Choroid plexus epithelial cell (primary cell): ENCODE measurements around the gene PGP.
"Not testable (repeated sequence)": the region's sequence is repeated elsewhere in the genome, so short reads cannot be mapped to it uniquely, and the experiment has no call there.

Experiments used
- DNase-seq: peaks from one replicate; pipeline ENCODE4 v3.0.0-alpha.2; 2010; ENCODE audit warnings: low read depth
- H3K4me3 ChIP-seq: 2 replicates; pipeline ENCODE4 v1.5.1; 2011; ENCODE audit warnings: low read depth, mild to moderate bottlenecking, control low read depth, low read length, moderate library complexity
- TF ChIP-seq, protein P1 (sequence below): conservative IDR thresholded peaks from 2 replicates; pipeline ENCODE4 v1.5.1; 2011; ENCODE audit warnings: low read depth, mild to moderate bottlenecking, control low read depth, inconsistent platforms, low read length, moderate library complexity

PGP gene, protein sequence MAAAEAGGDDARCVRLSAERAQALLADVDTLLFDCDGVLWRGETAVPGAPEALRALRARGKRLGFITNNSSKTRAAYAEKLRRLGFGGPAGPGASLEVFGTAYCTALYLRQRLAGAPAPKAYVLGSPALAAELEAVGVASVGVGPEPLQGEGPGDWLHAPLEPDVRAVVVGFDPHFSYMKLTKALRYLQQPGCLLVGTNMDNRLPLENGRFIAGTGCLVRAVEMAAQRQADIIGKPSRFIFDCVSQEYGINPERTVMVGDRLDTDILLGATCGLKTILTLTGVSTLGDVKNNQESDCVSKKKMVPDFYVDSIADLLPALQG

DNA sequence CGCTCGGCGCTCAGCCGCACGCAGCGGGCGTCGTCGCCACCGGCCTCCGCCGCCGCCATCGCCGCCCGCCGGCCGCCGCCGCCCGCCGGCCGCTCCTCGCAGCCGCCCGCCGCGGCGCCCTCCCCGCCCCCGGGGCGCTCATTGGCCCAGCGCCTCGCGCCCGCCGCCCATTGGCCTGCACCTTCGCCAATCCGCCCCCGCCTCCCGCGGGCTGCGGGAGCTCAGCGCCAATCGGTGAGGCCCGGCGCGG, at the start of gene PGP:
Gene PGP, minus strand, starts transcription at position 122 of the 250 bp plus-strand sequence. Its CDS starts 63 bp downstream, at position 59.
- TF ChIP-seq, protein P1, sequence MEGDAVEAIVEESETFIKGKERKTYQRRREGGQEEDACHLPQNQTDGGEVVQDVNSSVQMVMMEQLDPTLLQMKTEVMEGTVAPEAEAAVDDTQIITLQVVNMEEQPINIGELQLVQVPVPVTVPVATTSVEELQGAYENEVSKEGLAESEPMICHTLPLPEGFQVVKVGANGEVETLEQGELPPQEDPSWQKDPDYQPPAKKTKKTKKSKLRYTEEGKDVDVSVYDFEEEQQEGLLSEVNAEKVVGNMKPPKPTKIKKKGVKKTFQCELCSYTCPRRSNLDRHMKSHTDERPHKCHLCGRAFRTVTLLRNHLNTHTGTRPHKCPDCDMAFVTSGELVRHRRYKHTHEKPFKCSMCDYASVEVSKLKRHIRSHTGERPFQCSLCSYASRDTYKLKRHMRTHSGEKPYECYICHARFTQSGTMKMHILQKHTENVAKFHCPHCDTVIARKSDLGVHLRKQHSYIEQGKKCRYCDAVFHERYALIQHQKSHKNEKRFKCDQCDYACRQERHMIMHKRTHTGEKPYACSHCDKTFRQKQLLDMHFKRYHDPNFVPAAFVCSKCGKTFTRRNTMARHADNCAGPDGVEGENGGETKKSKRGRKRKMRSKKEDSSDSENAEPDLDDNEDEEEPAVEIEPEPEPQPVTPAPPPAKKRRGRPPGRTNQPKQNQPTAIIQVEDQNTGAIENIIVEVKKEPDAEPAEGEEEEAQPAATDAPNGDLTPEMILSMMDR = no peak
- H3K4me3 ChIP-seq = peak within 1 kb of the TSS; percentile 82
- no peak for DNase-seq

DNA sequence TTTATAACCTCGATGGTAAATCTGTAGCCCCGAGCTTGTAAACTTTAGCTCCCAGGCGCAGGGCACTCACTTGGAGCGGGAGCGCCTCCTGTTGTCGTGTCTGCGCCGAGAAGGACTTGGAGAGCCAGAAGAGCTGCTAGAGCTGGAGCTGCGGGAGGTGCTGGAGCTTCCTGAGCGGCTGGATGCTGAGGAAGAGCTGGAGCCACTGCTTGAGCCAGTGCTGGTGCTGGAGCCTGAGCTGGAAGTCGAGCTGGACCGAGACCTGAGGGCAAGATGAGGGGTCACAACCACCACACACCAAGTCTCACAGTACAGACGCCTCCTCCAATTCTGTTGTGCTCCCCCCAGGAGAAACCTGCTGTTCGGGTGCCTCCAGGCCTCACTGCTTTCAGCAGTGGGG, 48.4 kb upstream of the PGP start:
- not testable (repeated sequence) for DNase-seq, H3K4me3 ChIP-seq

DNA sequence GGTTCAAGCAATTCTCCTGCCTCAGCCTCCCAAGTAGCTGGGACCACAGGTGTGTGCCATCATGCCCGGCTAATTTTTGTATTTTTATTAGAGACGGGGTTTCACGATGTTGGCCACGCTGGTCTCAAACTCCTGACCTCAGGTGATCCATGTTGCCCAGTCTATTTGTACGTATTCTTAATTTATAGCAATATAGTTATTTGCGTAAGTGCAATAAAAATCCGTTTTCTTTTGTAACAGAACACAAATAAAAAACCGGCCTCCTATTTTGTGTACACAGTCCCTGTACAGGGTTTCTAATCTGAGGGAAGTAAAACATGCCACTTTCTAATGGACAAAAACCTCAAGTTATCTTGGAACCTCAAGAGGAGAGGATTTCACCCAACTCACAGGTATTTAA, 45.6 kb upstream of the PGP start:
- H3K4me3 ChIP-seq = no peak overlapping the region
- no peak for DNase-seq
- TF ChIP-seq, protein P1 = no peak

DNA sequence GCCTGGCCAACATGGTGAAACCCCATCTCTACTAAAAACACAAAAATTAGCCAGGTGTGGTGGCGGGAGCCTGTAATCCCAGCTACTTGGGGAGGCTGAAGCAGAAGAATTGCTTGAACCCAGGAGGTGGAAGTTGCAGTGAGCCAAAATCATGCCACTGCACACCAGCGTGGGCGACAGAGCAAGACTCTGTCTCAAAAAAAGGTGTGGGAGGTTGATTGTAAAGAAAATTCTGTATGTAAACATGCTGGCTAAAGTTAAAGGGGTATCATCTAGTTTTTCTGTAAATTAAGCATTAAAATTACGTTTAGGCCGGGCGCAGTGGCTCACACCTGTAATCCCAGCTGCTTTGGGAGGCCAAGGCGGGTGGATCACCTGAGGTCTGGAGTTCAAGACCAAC, 43.9 kb upstream of the PGP start:
- not testable (repeated sequence) for DNase-seq, H3K4me3 ChIP-seq

DNA sequence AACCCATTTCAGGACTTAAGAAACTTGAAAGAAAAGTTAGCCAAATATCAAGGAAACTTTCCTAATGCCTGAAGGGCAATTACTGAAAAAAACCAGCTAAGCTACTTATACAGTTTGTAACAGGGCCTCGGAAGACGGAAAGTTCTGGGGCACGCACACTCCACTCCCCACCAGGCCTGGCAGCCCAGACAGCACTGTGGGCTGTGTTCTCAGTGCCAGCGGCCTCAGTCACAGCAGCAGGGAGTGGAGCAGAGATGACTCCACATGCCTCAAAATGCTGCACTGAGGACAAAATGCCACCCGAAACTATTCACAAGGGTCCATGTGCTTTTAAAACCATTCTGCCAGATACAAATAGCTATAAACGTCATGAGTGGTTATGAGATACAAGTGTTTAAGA, 43.1 kb upstream of the PGP start:
- TF ChIP-seq, protein P1 = no peak
- no peak overlapping the region for H3K4me3 ChIP-seq
- DNase-seq = no peak

DNA sequence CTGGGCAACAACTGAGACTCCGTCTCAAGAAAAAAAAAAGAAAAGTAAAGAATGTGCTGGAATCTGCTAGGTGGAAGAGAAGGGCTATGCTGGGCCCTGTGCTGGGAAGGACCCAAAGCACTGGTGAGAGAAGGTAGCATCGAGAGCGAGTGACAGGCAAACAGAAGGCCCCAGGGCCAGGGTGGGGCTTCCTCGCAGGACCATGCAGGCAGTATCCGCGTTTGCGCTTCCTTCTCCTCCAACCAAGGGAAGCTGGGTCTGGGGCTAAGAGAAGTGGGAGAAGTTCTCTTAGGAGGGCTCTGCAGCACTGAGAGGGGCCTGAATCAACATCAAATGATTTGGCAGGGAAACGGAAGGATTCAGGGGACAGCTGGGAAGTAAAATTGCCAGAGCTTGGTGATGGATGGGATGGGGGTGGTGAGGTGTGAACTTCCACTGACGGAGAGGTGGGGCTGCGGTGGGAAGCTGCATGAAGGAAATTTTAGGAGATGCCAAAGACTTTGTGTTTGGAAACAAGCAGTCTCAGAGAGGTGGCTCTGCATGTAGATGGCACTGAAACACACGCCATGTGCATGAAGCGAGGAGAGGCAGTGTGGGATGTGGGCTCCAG, 42.0 kb upstream of the PGP start:
- H3K4me3 ChIP-seq = no peak overlapping the region
- no peak for DNase-seq
- TF ChIP-seq, protein P1 = no peak

DNA sequence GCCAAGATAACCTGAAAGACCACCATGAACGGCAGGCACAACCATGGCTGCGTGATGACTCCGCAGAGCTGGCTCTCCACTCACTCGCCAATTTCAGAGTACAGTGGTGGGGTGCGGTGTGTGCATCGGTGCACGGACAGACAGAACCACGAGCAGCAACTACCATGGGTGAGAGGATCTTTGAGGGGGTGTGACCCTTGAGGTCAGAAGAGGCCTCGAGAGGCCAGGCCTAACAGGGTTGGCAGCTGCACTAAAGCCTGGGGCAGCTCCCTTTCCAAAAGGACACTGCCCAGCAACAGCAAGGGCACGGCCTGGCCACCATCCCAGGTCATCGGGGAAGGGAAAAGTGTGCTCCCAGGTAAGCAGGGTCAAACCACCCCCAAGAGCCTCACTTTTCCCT, 38.7 kb upstream of the PGP start:
- TF ChIP-seq, protein P1 = no peak
- no peak overlapping the region for H3K4me3 ChIP-seq
- no peak for DNase-seq

DNA sequence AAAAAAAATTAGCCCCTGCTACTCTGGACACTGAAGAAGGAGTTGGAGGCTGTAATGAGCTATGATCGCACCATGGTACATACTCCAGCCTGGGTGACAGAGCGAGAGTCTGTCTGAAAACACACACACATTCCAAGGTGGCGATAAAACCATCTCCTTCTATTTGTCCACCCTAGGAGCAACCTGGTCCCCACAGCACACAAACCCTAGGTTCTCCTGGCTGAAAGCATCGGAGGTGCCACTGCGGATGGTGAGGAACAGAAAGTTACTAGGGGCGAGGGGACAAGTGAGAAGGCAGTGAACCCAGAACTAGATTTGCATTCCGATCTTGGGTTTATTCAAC, 38.1 kb upstream of the PGP start:
- no peak for DNase-seq
- TF ChIP-seq, protein P1 = no peak
- no peak overlapping the region for H3K4me3 ChIP-seq
